ENCODE measurements around the gene OR8D1.

Gene OR8D1

GRCh38 chr11:124320097-124320496 lies 6.3 kb upstream of the OR8D1 start, which contains the start of gene OR8D2:
TSS of gene OR8D2 (minus strand) at chr11:124320197. CDS start at chr11:124320197, 0 bp downstream.
- TF ChIP-seq ARNTL (CRISPR knock-in tag; IDR thresholded peaks at IDR 0.05; ENCODE audit: borderline replicate concordance, low read depth) (no peak), RARB (CRISPR knock-in tag; IDR thresholded peaks at IDR 0.05) (no peak), GLIS3 (CRISPR knock-in tag; IDR thresholded peaks at IDR 0.05) (no peak), SNAI2 (CRISPR knock-in tag; IDR thresholded peaks at IDR 0.05) (no peak), POU6F1 (CRISPR knock-in tag; IDR thresholded peaks at IDR 0.05; ENCODE audit: borderline replicate concordance, low read depth) (no peak), TOX (CRISPR knock-in tag; IDR thresholded peaks at IDR 0.05; ENCODE audit: borderline replicate concordance) (no peak), ESRRG (CRISPR knock-in tag; IDR thresholded peaks at IDR 0.05) (no peak), CREB5 (CRISPR knock-in tag; IDR thresholded peaks at IDR 0.05; ENCODE audit: low read depth) (no peak), BACH2 (CRISPR knock-in tag; IDR thresholded peaks at IDR 0.05; ENCODE audit: borderline replicate concordance) (no peak), PATZ1 (CRISPR knock-in tag; IDR thresholded peaks at IDR 0.05; ENCODE audit: borderline replicate concordance) (no peak), CSRNP3 (CRISPR knock-in tag; IDR thresholded peaks at IDR 0.05) (no peak), ISL1 (CRISPR knock-in tag; IDR thresholded peaks at IDR 0.05) (no peak), CSDC2 (CRISPR knock-in tag; IDR thresholded peaks at IDR 0.05) (no peak), ZNF70 (CRISPR knock-in tag; IDR thresholded peaks at IDR 0.05) (no peak), PPARA (CRISPR knock-in tag; IDR thresholded peaks at IDR 0.05; ENCODE audit: borderline replicate concordance) (no peak)
- ATAC-seq, result no peak

- TF ChIP-seq PPARA (CRISPR knock-in tag; IDR thresholded peaks at IDR 0.05; ENCODE audit: borderline replicate concordance) (no peak), TSHZ2 (CRISPR knock-in tag; IDR thresholded peaks at IDR 0.05) (no peak), TOX (CRISPR knock-in tag; IDR thresholded peaks at IDR 0.05; ENCODE audit: borderline replicate concordance) (no peak), ZFP3 (CRISPR knock-in tag; IDR thresholded peaks at IDR 0.05) (no peak), TCF4 (CRISPR knock-in tag; IDR thresholded peaks at IDR 0.05; ENCODE audit: borderline replicate concordance) (no peak), ZC3H10 (CRISPR knock-in tag; IDR thresholded peaks at IDR 0.05) (no peak), ESRRG (CRISPR knock-in tag; IDR thresholded peaks at IDR 0.05) (no peak), ISL1 (CRISPR knock-in tag; IDR thresholded peaks at IDR 0.05) (no peak), ZNF70 (CRISPR knock-in tag; IDR thresholded peaks at IDR 0.05) (no peak), OSR1 (CRISPR knock-in tag; IDR thresholded peaks at IDR 0.05) (no peak), BACH2 (CRISPR knock-in tag; IDR thresholded peaks at IDR 0.05; ENCODE audit: borderline replicate concordance) (no peak), CSRNP3 (CRISPR knock-in tag; IDR thresholded peaks at IDR 0.05) (no peak), GLIS3 (CRISPR knock-in tag; IDR thresholded peaks at IDR 0.05) (no peak), CSDC2 (CRISPR knock-in tag; IDR thresholded peaks at IDR 0.05) (no peak), PATZ1 (CRISPR knock-in tag; IDR thresholded peaks at IDR 0.05; ENCODE audit: borderline replicate concordance) (no peak), ZNF565 (CRISPR knock-in tag; conservative IDR thresholded peaks at IDR 0.05; ENCODE audit: low read depth) (no peak), SNAI2 (CRISPR knock-in tag; IDR thresholded peaks at IDR 0.05) (no peak), ZNF8 (CRISPR knock-in tag; IDR thresholded peaks at IDR 0.05) (no peak), ARNTL (CRISPR knock-in tag; IDR thresholded peaks at IDR 0.05; ENCODE audit: borderline replicate concordance, low read depth) (no peak), POU6F1 (CRISPR knock-in tag; IDR thresholded peaks at IDR 0.05; ENCODE audit: borderline replicate concordance, low read depth) (no peak)
Measured at GRCh38 chr11:124315052-124315451, 1.3 kb upstream of the OR8D1 start.

More at GRCh38 chr11:124315052-124315451, 1.3 kb upstream of the OR8D1 start:
- no peak for ATAC-seq
